HepG2 (cell line): ENCODE measurements around the gene P3H4. TPM values are rescaled to one million over a fixed set of nuclear protein-coding genes. Genes with fewer than 3 reads are reported as not detected.
A peak's percentile ranks its signal among the peaks of the same experiment; 100 is the strongest.

Source experiments
- ARNT2 ChIP-seq: sonication (generic); formaldehyde crosslinking; IDR thresholded peaks from 2 replicates; pipeline ENCODE4 v1.8.0; 2022; ENCODE audit warnings: mild to moderate bottlenecking, low read depth, missing genetic modification reagents, moderate library complexity
- GZF1 ChIP-seq: sonication (generic); formaldehyde crosslinking; IDR thresholded peaks from 2 replicates; pipeline ENCODE4 v1.5.1; 2020; ENCODE audit warnings: mild to moderate bottlenecking, missing genetic modification reagents
- HMG20B ChIP-seq: conservative IDR thresholded peaks from 2 replicates; pipeline ENCODE4 v1.6.1; 2016; ENCODE audit warnings: missing genetic modification reagents, missing compliant biosample characterization
- HOXA5 ChIP-seq: sonication (generic); formaldehyde crosslinking; IDR thresholded peaks from 2 replicates; pipeline ENCODE4 v1.4.0; 2020; ENCODE audit warnings: missing genetic modification reagents
- HOXD1 ChIP-seq: sonication (generic); formaldehyde crosslinking; IDR thresholded peaks from 2 replicates; pipeline ENCODE4 v1.5.0; 2020; ENCODE audit warnings: missing genetic modification reagents
- KDM5B ChIP-seq: sonication (generic); formaldehyde crosslinking; IDR thresholded peaks from 2 replicates; pipeline ENCODE4 v1.4.0; 2020; ENCODE audit warnings: missing genetic modification reagents, mild to moderate bottlenecking, borderline replicate concordance
- KLF16 ChIP-seq, 2 experiments: sonication (generic) in 1 of 2; formaldehyde crosslinking in 1 of 2; IDR thresholded peaks; 2 replicates each; pipeline versions ENCODE4 v1.6.1 to v1.8.0; 2016 to 2023; ENCODE audit warnings: missing genetic modification reagents in 2 of 2, missing compliant biosample characterization in 1 of 2
- KLF9 ChIP-seq: IDR thresholded peaks from 2 replicates; pipeline ENCODE4 v1.6.1; 2016; ENCODE audit warnings: low read depth
- NFYC ChIP-seq: IDR thresholded peaks from 2 replicates; pipeline ENCODE4 v1.6.1; 2016; ENCODE audit warnings: missing genetic modification reagents, missing compliant biosample characterization
- RAD51 ChIP-seq: fragments of 450-650 bp; IDR thresholded peaks from 2 replicates; pipeline ENCODE4 v1.6.1; 2016; ENCODE audit warnings: borderline replicate concordance
- REL ChIP-seq: sonication (generic); formaldehyde crosslinking; conservative IDR thresholded peaks from 2 replicates; pipeline ENCODE4 v1.8.0; 2022; ENCODE audit warnings: mild to moderate bottlenecking, missing genetic modification reagents, moderate library complexity
- THYN1 ChIP-seq: sonication (generic); formaldehyde crosslinking; IDR thresholded peaks from 2 replicates; pipeline ENCODE4 v1.8.1; 2023; ENCODE audit warnings: low read depth, mild to moderate bottlenecking, moderate library complexity, missing genetic modification reagents, borderline replicate concordance
- ZMYM2 ChIP-seq: sonication (generic); formaldehyde crosslinking; IDR thresholded peaks from 2 replicates; pipeline ENCODE4 v1.8.0; 2022; ENCODE audit warnings: mild to moderate bottlenecking, missing genetic modification reagents
- ZNF121 ChIP-seq: sonication (generic); formaldehyde crosslinking; IDR thresholded peaks from 2 replicates; pipeline ENCODE4 v1.5.0; 2020; ENCODE audit warnings: mild to moderate bottlenecking, missing genetic modification reagents
- ZNF510 ChIP-seq: sonication (generic); formaldehyde crosslinking; IDR thresholded peaks from 2 replicates; pipeline ENCODE4 v1.4.0; 2020; ENCODE audit warnings: low read depth, mild to moderate bottlenecking, missing genetic modification reagents
- ZNF557 ChIP-seq: sonication (generic); formaldehyde crosslinking; IDR thresholded peaks from 2 replicates; pipeline ENCODE4 v1.4.0; 2020; ENCODE audit warnings: missing genetic modification reagents
- ZNF562 ChIP-seq: sonication (generic); formaldehyde crosslinking; IDR thresholded peaks from 2 replicates; pipeline ENCODE4 v1.8.0; 2022; ENCODE audit warnings: missing genetic modification reagents, borderline replicate concordance
- ZNF777 ChIP-seq: sonication (generic); formaldehyde crosslinking; IDR thresholded peaks from 2 replicates; pipeline ENCODE4 v1.4.0; 2020; ENCODE audit warnings: missing genetic modification reagents
- ZSCAN22 ChIP-seq: sonication (generic); formaldehyde crosslinking; IDR thresholded peaks from 2 replicates; pipeline ENCODE4 v1.4.0; 2020; ENCODE audit warnings: mild to moderate bottlenecking, missing genetic modification reagents
- polyA plus RNA-seq, 8 experiments: library from polyadenylated mRNA; depleted of rRNA in 3 of 8; stranded (reverse) in 7 of 8; unstranded in 1 of 8; fragments of >200 nt; fragmentation: Illumina TruSeq in 4 of 8; extraction: Trizol in 4 of 8; gene quantifications; 2 replicates each; pipeline versions ENCODE4 v1.2.1 to v1.2.3, GENCODE V29; 2011 to 2016; ENCODE audit warnings: low read depth in 4 of 8, missing spikeins in 1 of 8, mixed read lengths in 1 of 8; ENCODE audit not compliant: insufficient read depth in 1 of 8
- total RNA-seq, 5 experiments: library from RNA; depleted of rRNA; stranded (reverse); fragments of >200 nt; fragmentation: Illumina TruSeq; extraction: Trizol; gene quantifications; 2 replicates each; pipeline ENCODE4 v1.2.3, GENCODE V29; 2016; ENCODE audit warnings: low read depth in 1 of 5
- TF ChIP-seq, protein P1 (sequence below): sonication (generic); formaldehyde crosslinking; IDR thresholded peaks from 2 replicates; pipeline ENCODE4 v1.5.1; 2020; ENCODE audit warnings: missing genetic modification reagents, mild to moderate bottlenecking, borderline replicate concordance
- TF ChIP-seq, protein P2 (sequence below): IDR thresholded peaks from 2 replicates; pipeline ENCODE4 v1.6.1; 2016
- TF ChIP-seq, protein P3 (sequence below): sonication (generic); formaldehyde crosslinking; IDR thresholded peaks from 2 replicates; pipeline ENCODE4 v1.4.0; 2020; ENCODE audit warnings: missing genetic modification reagents, borderline replicate concordance
- TF ChIP-seq, protein P4 (sequence below): conservative IDR thresholded peaks from 2 replicates; pipeline ENCODE4 v1.6.1; 2018; ENCODE audit warnings: missing genetic modification reagents
- TF ChIP-seq, protein P5 (sequence below): sonication (generic); formaldehyde crosslinking; IDR thresholded peaks from 2 replicates; pipeline ENCODE4 v1.4.0; 2020; ENCODE audit warnings: missing genetic modification reagents, low read depth, mild to moderate bottlenecking, borderline replicate concordance

Gene P3H4
- total and polyA plus RNA-seq, 2 of the 13 experiments (the other 11 are each of a cell fraction or from before 2014, with no cell fraction given): 37.1 to 50.6 TPM

DNA sequence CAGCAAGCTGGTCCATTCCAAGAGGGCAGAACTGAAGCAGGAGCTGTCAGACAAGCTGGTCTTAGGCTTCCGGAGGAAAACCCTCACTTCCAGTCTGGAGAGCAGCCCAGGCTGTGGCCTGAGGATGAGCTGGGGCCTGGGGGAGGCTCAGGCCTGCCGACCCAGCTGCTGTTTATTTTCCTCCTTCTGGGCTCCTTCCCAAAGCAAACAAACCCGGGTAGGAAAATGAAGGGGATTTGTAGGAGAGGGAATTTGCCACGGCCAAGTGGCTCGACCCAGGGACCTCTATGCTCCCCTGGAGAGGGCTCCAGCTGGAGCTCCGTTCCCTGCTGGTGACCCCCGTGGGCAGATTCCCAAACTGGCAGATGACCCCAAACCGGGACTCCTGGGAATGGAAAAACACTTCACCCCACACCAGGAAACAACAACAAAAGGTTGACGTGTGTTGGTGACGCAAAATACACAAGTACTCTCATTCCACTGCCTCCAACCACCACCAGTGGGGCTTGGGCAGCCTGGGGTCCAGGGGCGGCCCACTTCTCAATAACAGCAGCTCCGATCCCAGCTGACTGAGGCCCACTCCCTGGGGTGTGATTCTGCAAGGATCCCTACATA is 34.1 kb downstream of the P3H4 start (continued):
- TF ChIP-seq KDM5B (CRISPR knock-in tag) (peak; percentile 83), ZNF562 (no peak), ZNF510 (CRISPR knock-in tag) (no peak), KLF9 (CRISPR knock-in tag) (no peak), REL (CRISPR knock-in tag) (no peak), HOXD1 (0 out of 2 replicates have a peak, but pooled peaks have one; percentile 39), ZNF777 (CRISPR knock-in tag) (peak; percentile 49), ZMYM2 (no peak), RAD51 (no peak), HOXA5 (peak; percentile 92), HMG20B (no peak; the same call in 1 of the 2 replicates), ZSCAN22 (CRISPR knock-in tag) (no peak; the same call in 1 of the 2 replicates), KLF16 (CRISPR knock-in tag; IDR thresholded peaks at IDR 0.05) (peak in 1 of 2 experiments; percentile 48; a peak in 1 of 4 replicates), ZNF557 (no peak; the same call in 1 of the 2 replicates), THYN1 (CRISPR knock-in tag) (no peak), NFYC (CRISPR knock-in tag) (peak; percentile 41), GZF1 (CRISPR knock-in tag) (no peak), ARNT2 (CRISPR knock-in tag) (no peak), ZNF121 (CRISPR knock-in tag) (no peak)
- TF ChIP-seq, protein P1, sequence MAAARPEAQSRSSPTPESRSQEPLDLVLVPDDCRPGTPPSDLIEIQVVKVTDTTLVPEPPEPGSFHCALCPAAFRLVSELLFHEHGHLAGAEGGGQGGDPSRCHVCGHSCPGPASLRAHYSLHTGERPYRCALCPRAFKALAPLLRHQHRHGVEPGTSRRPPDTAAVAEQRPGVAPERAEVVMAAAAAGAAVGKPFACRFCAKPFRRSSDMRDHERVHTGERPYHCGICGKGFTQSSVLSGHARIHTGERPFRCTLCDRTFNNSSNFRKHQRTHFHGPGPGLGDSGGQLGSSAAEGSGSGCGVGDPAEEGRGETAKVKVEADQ: no peak
- TF ChIP-seq, protein P2, sequence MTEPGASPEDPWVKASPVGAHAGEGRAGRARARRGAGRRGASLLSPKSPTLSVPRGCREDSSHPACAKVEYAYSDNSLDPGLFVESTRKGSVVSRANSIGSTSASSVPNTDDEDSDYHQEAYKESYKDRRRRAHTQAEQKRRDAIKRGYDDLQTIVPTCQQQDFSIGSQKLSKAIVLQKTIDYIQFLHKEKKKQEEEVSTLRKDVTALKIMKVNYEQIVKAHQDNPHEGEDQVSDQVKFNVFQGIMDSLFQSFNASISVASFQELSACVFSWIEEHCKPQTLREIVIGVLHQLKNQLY (CRISPR knock-in tag): no peak
- TF ChIP-seq, protein P3, sequence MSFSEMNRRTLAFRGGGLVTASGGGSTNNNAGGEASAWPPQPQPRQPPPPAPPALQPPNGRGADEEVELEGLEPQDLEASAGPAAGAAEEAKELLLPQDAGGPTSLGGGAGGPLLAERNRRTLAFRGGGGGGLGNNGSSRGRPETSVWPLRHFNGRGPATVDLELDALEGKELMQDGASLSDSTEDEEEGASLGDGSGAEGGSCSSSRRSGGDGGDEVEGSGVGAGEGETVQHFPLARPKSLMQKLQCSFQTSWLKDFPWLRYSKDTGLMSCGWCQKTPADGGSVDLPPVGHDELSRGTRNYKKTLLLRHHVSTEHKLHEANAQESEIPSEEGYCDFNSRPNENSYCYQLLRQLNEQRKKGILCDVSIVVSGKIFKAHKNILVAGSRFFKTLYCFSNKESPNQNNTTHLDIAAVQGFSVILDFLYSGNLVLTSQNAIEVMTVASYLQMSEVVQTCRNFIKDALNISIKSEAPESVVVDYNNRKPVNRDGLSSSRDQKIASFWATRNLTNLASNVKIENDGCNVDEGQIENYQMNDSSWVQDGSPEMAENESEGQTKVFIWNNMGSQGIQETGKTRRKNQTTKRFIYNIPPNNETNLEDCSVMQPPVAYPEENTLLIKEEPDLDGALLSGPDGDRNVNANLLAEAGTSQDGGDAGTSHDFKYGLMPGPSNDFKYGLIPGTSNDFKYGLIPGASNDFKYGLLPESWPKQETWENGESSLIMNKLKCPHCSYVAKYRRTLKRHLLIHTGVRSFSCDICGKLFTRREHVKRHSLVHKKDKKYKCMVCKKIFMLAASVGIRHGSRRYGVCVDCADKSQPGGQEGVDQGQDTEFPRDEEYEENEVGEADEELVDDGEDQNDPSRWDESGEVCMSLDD (CRISPR knock-in tag): peak; percentile 38; the same call in 1 of the 2 replicates
- TF ChIP-seq, protein P4, sequence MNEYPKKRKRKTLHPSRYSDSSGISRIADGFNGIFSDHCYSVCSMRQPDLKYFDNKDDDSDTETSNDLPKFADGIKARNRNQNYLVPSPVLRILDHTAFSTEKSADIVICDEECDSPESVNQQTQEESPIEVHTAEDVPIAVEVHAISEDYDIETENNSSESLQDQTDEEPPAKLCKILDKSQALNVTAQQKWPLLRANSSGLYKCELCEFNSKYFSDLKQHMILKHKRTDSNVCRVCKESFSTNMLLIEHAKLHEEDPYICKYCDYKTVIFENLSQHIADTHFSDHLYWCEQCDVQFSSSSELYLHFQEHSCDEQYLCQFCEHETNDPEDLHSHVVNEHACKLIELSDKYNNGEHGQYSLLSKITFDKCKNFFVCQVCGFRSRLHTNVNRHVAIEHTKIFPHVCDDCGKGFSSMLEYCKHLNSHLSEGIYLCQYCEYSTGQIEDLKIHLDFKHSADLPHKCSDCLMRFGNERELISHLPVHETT (CRISPR knock-in tag): peak; percentile 55; the same call in 1 of the 2 replicates
- TF ChIP-seq, protein P5, sequence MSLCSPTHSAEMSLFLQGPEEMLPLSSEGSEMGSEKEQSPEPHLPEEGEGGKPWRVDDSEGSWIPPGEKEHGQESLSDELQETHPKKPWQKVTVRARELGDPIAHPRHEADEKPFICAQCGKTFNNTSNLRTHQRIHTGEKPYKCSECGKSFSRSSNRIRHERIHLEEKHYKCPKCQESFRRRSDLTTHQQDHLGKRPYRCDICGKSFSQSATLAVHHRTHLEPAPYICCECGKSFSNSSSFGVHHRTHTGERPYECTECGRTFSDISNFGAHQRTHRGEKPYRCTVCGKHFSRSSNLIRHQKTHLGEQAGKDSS (CRISPR knock-in tag): 0 out of 2 replicates have a peak, but pooled peaks have one; percentile 5
